GM12878 (cell line): ENCODE data around the gene LHX6. TPM values are rescaled to one million over a fixed set of nuclear protein-coding genes. Genes with fewer than 3 reads are reported as not detected.

Source experiments
- ATAC-seq: fragments of 200-7000 bp; cut with Tn5 transposase; 3 replicates; pipeline ENCODE4 v1.9.1; 2020; ENCODE audit warnings: mild to moderate bottlenecking, moderate library complexity
- BruUV-seq: library from RNA; stranded (reverse); fragments of 400-500 nt; replicated peaks from 2 replicates; lab custom pipeline; 2021; lab: Mats Ljungman, UMichigan
- CTCF ChIA-PET: fragments of 300-600 bp; sonication (Branson Sonifier 250); formaldehyde crosslinking; extraction: SDS; loops from one replicate; lab custom pipeline; 2021; ENCODE audit warnings: inconsistent platforms; lab: Yijun Ruan, JAX
- POLR2A ChIA-PET: fragments of 350-600 bp; formaldehyde crosslinking; extraction: SDS; loops from one replicate; lab custom pipeline; 2021; ENCODE audit warnings: inconsistent platforms; lab: Charles Lee
- RAD21 ChIA-PET: fragments of 300-600 bp; sonication (Branson Sonifier 250); formaldehyde crosslinking; loops from one replicate; lab custom pipeline; 2023; ENCODE audit warnings: antibody characterized with exemption; ENCODE audit not compliant: unreplicated experiment; lab: Charles Lee
- SMC1A ChIA-PET: fragments of 300-600 bp; sonication (Branson Sonifier 250); formaldehyde crosslinking; loops from one replicate; lab custom pipeline; 2023; ENCODE audit not compliant: unreplicated experiment, uncharacterized antibody; lab: Charles Lee
- DNase-seq: peaks from one replicate; pipeline ENCODE4 v3.0.0-alpha.2; 2011; ENCODE audit warnings: low read depth, low spot score
- FAIRE-seq: peaks from 3 replicates; lab custom pipeline; 2011; peaks lifted over from hg19 to GRCh38; lab: Jason Lieb, UNC
- H2AFZ ChIP-seq: 2 replicates; pipeline ENCODE4 v1.6.0; 2011; ENCODE audit warnings: low read depth, low read length, control low read depth; ENCODE audit not compliant: control insufficient read depth
- H3K27ac ChIP-seq: 2 replicates; pipeline ENCODE4 v1.5.1; 2011; ENCODE audit warnings: control low read depth; ENCODE audit not compliant: control insufficient read depth, insufficient read depth
- H3K27me3 ChIP-seq, 2 experiments: replicated peaks in 1 of 2; 2 replicates each; pipeline versions ENCODE4 v1.6.0 to v1.6.1; 2011; ENCODE audit warnings: low read length in 1 of 2; ENCODE audit not compliant: control insufficient read depth in 2 of 2, insufficient read depth in 2 of 2
- H3K36me3 ChIP-seq, 2 experiments: 2 replicates each; pipeline ENCODE4 v1.5.1; 2011; ENCODE audit warnings: low read length in 1 of 2; ENCODE audit not compliant: control insufficient read depth in 2 of 2, insufficient read depth in 2 of 2
- H3K4me1 ChIP-seq: 2 replicates; pipeline ENCODE4 v1.6.1; 2011; ENCODE audit warnings: mild to moderate bottlenecking, low read length, moderate library complexity, mixed read lengths; ENCODE audit not compliant: control insufficient read depth, insufficient read depth
- H3K4me2 ChIP-seq: 2 replicates; pipeline ENCODE4 v1.6.0; 2011; ENCODE audit warnings: control low read depth; ENCODE audit not compliant: control insufficient read depth, insufficient read depth
- H3K4me3 ChIP-seq: fragments of 200-600 bp; sonication (generic); 2 replicates; pipeline ENCODE4 v1.5.1; 2016
- H3K79me2 ChIP-seq: 2 replicates; pipeline ENCODE4 v1.6.0; 2011; ENCODE audit warnings: low read length; ENCODE audit not compliant: control insufficient read depth, insufficient read depth
- H3K9ac ChIP-seq: 2 replicates; pipeline ENCODE4 v1.8.0; 2011; ENCODE audit warnings: low read length, control low read depth, mixed read lengths; ENCODE audit not compliant: control insufficient read depth, insufficient read depth
- H3K9me3 ChIP-seq: replicated peaks from 3 replicates; pipeline ENCODE4 v1.5.1; 2011; ENCODE audit warnings: mild to moderate bottlenecking, low read length; ENCODE audit not compliant: control insufficient read depth, insufficient read depth
- H4K20me1 ChIP-seq: 2 replicates; pipeline ENCODE4 v1.6.0; 2011; ENCODE audit not compliant: control insufficient read depth, insufficient read depth
- ATF7 ChIP-seq: fragments of 450-650 bp; IDR thresholded peaks from 2 replicates; pipeline ENCODE4 v1.6.1; 2016; ENCODE audit warnings: low read depth, mild to moderate bottlenecking
- CUX1 ChIP-seq: IDR thresholded peaks from 2 replicates; pipeline ENCODE4 v1.6.1; 2012; ENCODE audit warnings: improper control_type of control experiment, low read depth, low read length; ENCODE audit not compliant: insufficient replicate concordance
- DPF2 ChIP-seq: fragments of 450-650 bp; IDR thresholded peaks from 2 replicates; pipeline ENCODE4 v1.6.1; 2017; ENCODE audit warnings: mild to moderate bottlenecking
- E4F1 ChIP-seq: fragments of 450-650 bp; IDR thresholded peaks from 2 replicates; pipeline ENCODE4 v1.6.1; 2018; ENCODE audit warnings: borderline replicate concordance, mild to moderate bottlenecking; ENCODE audit not compliant: partially characterized antibody
- EZH2 ChIP-seq: IDR thresholded peaks from 2 replicates; pipeline ENCODE4 v1.6.1; 2012; ENCODE audit warnings: low read depth, mild to moderate bottlenecking, control low read depth, inconsistent platforms, low read length, borderline replicate concordance; ENCODE audit not compliant: control insufficient read depth
- HDAC2 ChIP-seq: fragments of 200-600 bp; sonication (generic); IDR thresholded peaks from 2 replicates; pipeline ENCODE4 v1.6.1; 2017
- IRF5 ChIP-seq: fragments of 450-650 bp; IDR thresholded peaks from 2 replicates; pipeline ENCODE4 v1.6.1; 2017; ENCODE audit warnings: borderline replicate concordance
- MAX ChIP-seq: IDR thresholded peaks from 2 replicates; pipeline ENCODE4 v1.6.1; 2012; ENCODE audit warnings: low read depth, low read length, improper control_type of control experiment
- MTA2 ChIP-seq: fragments of 450-650 bp; IDR thresholded peaks from 2 replicates; pipeline ENCODE4 v1.6.1; 2016; ENCODE audit warnings: low read depth, mild to moderate bottlenecking, moderate library complexity
- NFXL1 ChIP-seq: fragments of 450-650 bp; IDR thresholded peaks from 2 replicates; pipeline ENCODE4 v1.6.1; 2017; ENCODE audit warnings: antibody characterized with exemption, mild to moderate bottlenecking, borderline replicate concordance
- PML ChIP-seq: IDR thresholded peaks from 2 replicates; pipeline ENCODE4 v1.6.1; 2012; ENCODE audit warnings: low read length, inconsistent platforms
- POLR2A ChIP-seq: IDR thresholded peaks from 2 replicates; pipeline ENCODE4 v1.6.1; 2011; ENCODE audit warnings: low read depth, mild to moderate bottlenecking, low read length
- POLR2AphosphoS5 ChIP-seq: IDR thresholded peaks from 2 replicates; pipeline ENCODE4 v1.6.1; 2011; ENCODE audit warnings: mild to moderate bottlenecking, low read length, inconsistent platforms
- SMAD1 ChIP-seq: fragments of 450-650 bp; IDR thresholded peaks from 2 replicates; pipeline ENCODE4 v1.6.1; 2018; ENCODE audit warnings: mild to moderate bottlenecking, low read depth; ENCODE audit not compliant: partially characterized antibody
- TCF3 ChIP-seq: IDR thresholded peaks from 2 replicates; pipeline ENCODE4 v1.6.1; 2012; ENCODE audit warnings: low read depth, mild to moderate bottlenecking, low read length, borderline replicate concordance; ENCODE audit not compliant: insufficient read depth
- ZBED1 ChIP-seq: IDR thresholded peaks from 2 replicates; pipeline ENCODE4 v1.6.1; 2016; ENCODE audit warnings: borderline replicate concordance
- WGBS: methylation state at CpG from one replicate; pipeline ENCODE4 v1.1.6; 2016; ENCODE audit warnings: low lambda C conversion rate; ENCODE audit not compliant: insufficient replicate concordance, insufficient coverage; ENCODE audit errors: missing lambda C conversion rate; 5-methylcytosine and 5-hydroxymethylcytosine counted together
- in situ Hi-C: fragments of 300-500 bp; cut with MboI; formaldehyde crosslinking; loops from 9 replicates; pipeline ENCODE4 v1.14.3; 2018; ENCODE audit warnings: mixed read lengths
- intact Hi-C: fragments of 100-400 bp; cut with micrococcal nuclease; formaldehyde crosslinking; loops from one replicate; pipeline ENCODE4 v1.14.2; 2022; ENCODE audit not compliant: unreplicated experiment
- polyA plus RNA-seq, 11 experiments: library from polyadenylated mRNA; depleted of rRNA in 4 of 11; unstranded in 6 of 11; stranded (reverse) in 5 of 11; fragments of >200 nt; fragmentation: Nextera tagmentation in 4 of 11; fragmentation: Illumina TruSeq in 1 of 11; extraction: Ambion mirVana in 4 of 11; extraction: Trizol in 1 of 11; gene quantifications; 1 replicate in 1 of 11; 2 replicates in 10 of 11; pipeline versions ENCODE4 v1.2.1 to v1.2.3, GENCODE V29; 2011 to 2016; ENCODE audit warnings: inconsistent platforms in 2 of 11, missing spikeins in 2 of 11, low read depth in 1 of 11
- total RNA-seq, 4 experiments: library from RNA; depleted of rRNA in 3 of 4; stranded (reverse); fragments of >200 nt in 3 of 4; fragmentation: Illumina TruSeq in 1 of 4; extraction: Trizol in 1 of 4; gene quantifications; 2 replicates each; pipeline versions ENCODE4 v1.2.1 to v1.2.3, GENCODE V29; 2013 to 2021

Gene LHX6
- total and polyA plus RNA-seq, 10 of the 15 experiments (the other 5 are each of a cell fraction or from before 2014, with no cell fraction given), result not detected

GRCh38 chr9:122234022-122234748 is 5.4 kb upstream of the LHX6 start:
- Histone ChIP-seq H3K27me3 (peaks cover 6 to 17% of the 10 kb centered on the region in 2 experiments), H3K4me3 (no peak overlapping the region), H3K9ac (no peak overlapping the region), H3K9me3 (no peaks in the 10 kb centered on the region), H2AFZ (no peak overlapping the region), H3K27ac (no peak overlapping the region), H3K4me1 (no peaks in the 10 kb centered on the region), H4K20me1 (no peaks in the 10 kb centered on the region; the same call in 1 of the 2 replicates), H3K4me2 (no peak overlapping the region), H3K79me2 (no peaks in the 10 kb centered on the region), H3K36me3 (no peaks in the 10 kb centered on the region)
- DNase-seq (no peak), FAIRE-seq (no peak), ATAC-seq (no peak)
- ChIA-PET SMC1A (no interaction called here), CTCF (interaction anchor here (0.7 kb wide), 1 partner anchor 51 kb away, joined by 3 read pairs; no protein-coding TSS in a partner anchor), RAD21 (no interaction called here), POLR2A (interaction anchor here (0.6 kb wide), 1 partner anchor 910 kb away, joined by 4 read pairs; no protein-coding TSS in a partner anchor)
- BruUV-seq, result no TSS peak
- in situ Hi-C loops (no loop called here), intact Hi-C loops (no loop called here)
- 53% methylated on average over 7 of the region's 7 CpGs for WGBS
- no peak for TF ChIP-seq POLR2A
- no peak for TF ChIP-seq ATF7
- TF ChIP-seq SMAD1, result no peak
- TF ChIP-seq E4F1, result no peak
- TF ChIP-seq IRF5, result no peak
- TF ChIP-seq MTA2, result no peak
- TF ChIP-seq TCF3, result no peak
- TF ChIP-seq MAX, result no peak
- TF ChIP-seq NFXL1, result no peak
- no peak for TF ChIP-seq PML
- TF ChIP-seq CUX1, result no peak
- TF ChIP-seq ZBED1, result no peak
- no peak for TF ChIP-seq HDAC2
- no peak for TF ChIP-seq EZH2
- TF ChIP-seq POLR2AphosphoS5, result no peak
- TF ChIP-seq DPF2, result no peak
